Astrocyte (in vitro differentiated cells and primary cell): ENCODE data around the gene SEC63.

ENCODE experiments used
- EZH2 ChIP-seq: IDR thresholded peaks from 2 replicates; pipeline ENCODE4 v1.6.1; 2012; ENCODE audit warnings: mild to moderate bottlenecking, low read length, inconsistent platforms; ENCODE audit not compliant: insufficient read depth
- TF ChIP-seq, protein P1 (sequence below): IDR thresholded peaks from 2 replicates; pipeline ENCODE4 v1.5.1; 2011; ENCODE audit warnings: low read depth, mild to moderate bottlenecking, inconsistent platforms, low read length, moderate library complexity; ENCODE audit not compliant: insufficient read depth

DNA sequence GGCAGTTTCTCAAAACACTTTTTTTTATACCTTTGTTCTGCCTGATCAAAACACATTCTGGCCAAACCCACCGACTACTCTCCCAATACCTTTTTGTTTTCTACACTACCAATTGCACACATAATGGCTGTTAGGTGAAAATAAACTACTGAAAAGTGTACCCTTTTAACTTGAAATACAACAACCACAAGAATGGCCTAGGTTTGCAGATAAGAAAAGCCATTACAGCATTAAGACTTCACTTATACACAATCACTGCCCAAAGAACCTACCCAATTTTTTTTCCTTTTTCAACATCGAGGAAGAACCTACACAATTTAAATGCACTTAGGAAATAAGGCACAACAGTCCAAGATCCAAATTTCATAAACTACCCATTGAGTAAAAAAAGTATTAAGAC, 1.8 kb downstream of the SEC63 start:
- TF ChIP-seq, protein P1, sequence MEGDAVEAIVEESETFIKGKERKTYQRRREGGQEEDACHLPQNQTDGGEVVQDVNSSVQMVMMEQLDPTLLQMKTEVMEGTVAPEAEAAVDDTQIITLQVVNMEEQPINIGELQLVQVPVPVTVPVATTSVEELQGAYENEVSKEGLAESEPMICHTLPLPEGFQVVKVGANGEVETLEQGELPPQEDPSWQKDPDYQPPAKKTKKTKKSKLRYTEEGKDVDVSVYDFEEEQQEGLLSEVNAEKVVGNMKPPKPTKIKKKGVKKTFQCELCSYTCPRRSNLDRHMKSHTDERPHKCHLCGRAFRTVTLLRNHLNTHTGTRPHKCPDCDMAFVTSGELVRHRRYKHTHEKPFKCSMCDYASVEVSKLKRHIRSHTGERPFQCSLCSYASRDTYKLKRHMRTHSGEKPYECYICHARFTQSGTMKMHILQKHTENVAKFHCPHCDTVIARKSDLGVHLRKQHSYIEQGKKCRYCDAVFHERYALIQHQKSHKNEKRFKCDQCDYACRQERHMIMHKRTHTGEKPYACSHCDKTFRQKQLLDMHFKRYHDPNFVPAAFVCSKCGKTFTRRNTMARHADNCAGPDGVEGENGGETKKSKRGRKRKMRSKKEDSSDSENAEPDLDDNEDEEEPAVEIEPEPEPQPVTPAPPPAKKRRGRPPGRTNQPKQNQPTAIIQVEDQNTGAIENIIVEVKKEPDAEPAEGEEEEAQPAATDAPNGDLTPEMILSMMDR: no peak
- TF ChIP-seq EZH2: no peak
